Activated naive CD8-positive, alpha-beta T cell treated with anti-CD3 and anti-CD28 coated beads, Interleukin-2, amount 50 U/mL, for 16 hours (primary cell): ENCODE data around the gene BTBD9.

Source experiments
- DNase-seq: peaks from one replicate; pipeline ENCODE4 v3.0.0-alpha.2; 2020; ENCODE audit warnings: low read depth, low spot score

The BTBD9 gene

DNA sequence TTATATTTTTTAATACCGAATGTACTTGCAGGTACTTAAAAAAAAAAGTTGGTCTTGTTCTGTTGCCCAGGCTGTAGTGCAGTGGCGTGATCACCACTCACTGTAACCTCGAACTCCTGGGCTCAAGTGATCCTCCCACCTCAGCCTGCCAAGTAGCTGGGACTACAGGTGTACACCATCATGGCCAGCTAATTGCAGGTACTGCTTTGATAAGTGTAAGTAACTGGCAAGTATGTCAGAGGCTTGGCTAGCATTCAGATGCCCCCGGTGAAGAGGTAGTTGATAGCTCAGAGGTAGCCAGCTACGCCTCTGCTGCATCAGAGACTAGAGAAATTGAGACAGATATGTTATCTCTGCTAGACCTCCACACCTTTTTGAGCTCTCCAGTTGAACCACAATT, 40.5 kb downstream of the BTBD9 start:
- DNase-seq: no peak

DNA sequence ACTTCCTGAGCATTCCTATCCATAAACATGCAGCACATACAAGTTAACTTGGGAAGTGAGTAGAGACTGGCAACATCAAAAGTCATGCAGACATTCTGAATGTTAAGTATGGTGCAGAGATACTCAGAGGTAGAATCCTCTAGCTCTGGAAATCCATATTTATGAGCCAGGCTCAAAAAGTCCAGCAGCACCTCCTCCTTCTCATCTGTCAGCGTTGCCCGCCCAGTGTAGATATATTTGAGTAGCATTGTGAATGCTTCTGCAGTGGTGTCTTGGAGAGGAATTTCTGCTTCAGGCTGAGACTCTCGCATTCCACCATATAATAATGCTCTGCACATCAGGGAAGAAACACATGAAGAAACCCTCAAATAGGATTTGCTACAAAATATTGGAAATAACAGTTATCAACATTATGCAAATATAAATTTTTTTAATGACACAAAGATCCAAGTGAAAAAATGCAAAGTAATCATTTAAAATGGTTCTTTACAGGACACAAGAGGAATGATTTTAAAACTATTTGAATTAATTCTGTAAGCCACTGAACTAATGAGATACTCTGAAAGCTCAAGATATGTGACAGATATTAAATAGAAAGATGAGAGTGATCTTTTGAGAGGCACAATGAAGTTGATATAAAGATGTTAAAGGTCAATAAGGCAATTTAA, 45.6 kb downstream of the BTBD9 start:
- no peak for DNase-seq

DNA sequence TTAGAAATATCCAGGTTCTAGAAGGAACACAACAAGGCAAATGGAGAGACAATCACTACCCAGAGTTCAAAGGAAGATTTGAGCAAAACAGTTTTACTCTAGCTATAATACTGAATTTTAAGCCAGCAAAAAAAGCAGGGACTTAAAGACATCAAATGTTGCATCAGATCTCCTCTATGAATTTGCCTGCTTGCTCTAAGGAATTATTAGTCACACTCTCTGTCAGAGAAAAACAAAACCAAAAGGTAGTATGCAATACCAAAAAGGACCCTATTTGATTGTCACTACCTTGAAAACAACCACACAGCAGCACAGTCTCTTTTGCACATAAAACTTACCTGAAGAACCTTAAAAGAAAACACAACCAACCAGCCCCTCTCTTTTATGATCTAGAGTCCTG, 46.3 kb downstream of the BTBD9 start:
- no peak for DNase-seq

DNA sequence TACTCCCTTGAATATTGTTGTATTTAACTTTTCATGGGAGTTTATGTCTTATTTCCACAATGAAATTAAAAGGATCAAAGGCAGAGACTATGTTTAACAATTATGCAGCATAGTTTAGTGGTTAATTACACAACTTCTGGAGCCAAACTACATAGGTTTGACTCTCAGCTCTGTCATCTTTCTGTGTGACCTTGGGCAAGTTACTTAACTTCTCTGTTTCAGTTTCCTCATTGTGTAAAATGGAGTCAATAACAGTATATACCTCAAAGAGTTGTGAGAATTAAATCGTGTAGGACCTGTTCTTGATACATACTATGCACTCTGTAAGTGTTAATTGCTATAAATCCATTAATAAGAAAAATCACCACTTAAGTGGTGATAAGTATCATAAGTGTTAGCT, 48.3 kb downstream of the BTBD9 start:
- DNase-seq: no peak

DNA sequence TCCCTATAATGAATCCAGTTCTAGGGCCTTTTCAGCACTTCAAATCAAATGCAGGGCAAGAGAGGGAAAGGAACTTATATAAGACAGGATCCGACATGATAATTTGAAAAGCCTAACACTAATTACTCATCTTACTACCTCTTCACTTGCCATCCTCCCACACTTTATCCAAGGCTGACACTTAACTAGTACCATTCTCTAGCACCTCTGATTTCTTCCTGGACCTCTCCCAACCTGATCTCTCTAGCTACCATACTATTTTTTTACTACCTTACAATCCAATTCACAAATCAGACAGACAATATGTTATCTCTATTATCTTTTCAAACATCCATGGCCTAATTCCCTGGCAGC, 50.4 kb downstream of the BTBD9 start:
- no peak for DNase-seq

DNA sequence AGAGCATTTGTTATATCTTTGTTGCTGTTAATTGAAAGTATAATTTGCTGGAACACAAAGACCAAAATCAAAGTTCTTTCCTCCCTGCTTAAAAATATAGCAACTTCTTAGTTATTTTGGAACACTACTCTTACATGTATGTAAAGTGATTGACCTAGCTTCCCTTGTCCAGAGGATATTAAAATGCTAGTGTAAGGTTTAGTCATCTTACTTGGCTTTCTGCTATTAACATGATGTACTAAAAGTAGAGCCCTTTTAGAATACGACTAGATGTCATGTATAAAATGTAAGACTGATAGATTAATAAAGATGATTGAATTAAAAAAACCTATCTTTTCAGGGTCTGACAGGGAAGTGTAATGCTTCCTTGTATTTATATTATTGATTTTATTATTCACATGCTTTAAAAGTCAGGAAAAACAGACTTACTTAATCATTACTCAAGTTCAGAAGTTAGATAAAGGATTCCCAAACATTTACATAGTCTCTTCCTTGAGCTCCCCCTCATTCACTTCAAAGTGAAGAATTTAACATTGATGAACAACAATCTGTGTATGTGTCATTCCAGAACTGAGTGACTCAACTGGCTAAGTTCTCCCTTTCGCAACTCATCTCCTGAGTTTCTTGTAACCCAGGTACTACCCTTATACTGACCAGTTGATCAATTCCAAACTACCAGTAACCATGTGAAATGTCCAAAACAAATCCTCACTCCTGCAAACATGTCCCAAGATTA, 50.9 kb downstream of the BTBD9 start:
- no peak for DNase-seq

DNA sequence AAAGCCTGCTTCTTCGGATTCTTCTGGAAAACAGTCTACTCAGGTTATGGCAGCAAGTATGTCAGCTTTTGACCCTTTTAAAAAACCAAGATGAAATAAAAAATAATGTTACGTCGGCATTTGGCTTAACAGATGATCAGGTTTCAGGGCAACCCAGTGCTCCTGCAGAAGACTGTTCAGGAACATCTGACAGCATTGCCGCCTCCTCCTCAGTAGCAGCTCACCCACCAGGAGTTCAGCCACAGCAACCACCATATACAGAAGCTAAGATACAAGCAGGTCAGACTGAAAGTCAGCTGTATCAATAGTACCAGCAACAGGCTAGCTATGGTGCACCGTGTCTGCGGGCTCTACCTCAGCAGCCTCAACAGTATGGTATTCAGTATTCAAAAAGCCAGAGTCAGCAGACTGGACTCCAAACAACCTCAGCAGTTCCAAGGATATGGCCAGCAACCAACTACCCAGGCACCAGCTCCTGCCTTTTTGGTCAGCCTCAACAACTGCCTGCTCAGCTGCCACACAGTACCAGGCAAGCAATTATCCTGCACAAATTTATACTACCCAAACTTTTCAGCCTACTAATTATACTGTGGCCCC, 51.9 kb downstream of the BTBD9 start:
- no peak for DNase-seq

DNA sequence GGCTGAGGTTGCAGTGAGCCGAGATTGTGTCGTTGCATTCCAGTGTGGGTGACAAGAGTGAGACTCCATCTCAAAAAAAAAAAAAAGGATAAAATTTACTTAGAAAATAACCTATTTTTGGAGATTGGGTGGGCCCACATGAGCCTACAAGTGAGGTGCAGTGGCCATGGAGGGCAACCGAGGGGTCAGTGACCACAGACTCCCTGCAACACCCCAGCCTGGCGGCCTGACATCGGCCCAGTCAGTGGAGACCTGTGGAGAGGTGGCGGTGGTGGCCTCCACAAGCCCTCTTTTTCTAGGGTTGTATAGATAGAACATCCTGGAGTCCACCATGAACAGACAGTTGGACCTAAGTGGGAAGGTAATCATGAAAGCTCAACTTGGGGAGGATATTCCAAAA, 52.7 kb downstream of the BTBD9 start:
- DNase-seq: no peak

DNA sequence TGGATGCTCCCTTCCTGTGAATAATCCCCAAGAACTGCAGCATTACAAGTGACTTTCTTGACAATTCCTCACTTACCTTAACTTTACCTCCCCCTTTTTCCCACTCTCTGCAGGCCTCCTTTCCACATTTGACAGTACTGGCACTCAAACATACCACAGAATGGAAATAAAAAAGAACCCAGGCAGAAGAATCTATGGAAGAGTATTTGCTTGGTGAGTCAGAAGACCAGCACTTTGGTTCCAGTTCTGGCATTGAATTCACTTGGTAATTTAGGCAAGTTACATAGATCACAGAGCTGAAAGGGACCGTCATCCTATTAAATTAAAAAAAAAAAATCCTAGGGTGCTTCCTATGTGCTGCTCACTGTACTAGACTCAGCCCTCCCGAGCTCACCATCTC, 55.0 kb downstream of the BTBD9 start:
- no peak for DNase-seq

DNA sequence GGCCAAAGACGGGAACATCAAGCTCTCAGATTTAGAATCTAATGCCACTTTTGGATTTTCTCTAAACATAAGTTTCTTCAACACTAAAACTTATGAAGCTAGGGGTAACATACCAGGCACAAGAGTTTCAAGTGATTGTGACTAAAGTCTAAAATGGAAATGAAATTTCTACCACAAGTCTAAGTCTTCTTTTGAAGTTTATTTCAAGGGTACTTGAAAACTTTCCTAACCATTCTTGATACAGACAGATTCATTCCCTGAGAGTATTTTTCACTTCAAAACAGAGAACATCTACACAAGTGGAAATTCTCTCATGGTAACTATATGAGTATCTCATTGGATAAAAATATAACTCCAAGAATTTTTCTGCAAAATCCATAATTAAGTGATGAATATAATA, 56.2 kb downstream of the BTBD9 start:
- no peak for DNase-seq

DNA sequence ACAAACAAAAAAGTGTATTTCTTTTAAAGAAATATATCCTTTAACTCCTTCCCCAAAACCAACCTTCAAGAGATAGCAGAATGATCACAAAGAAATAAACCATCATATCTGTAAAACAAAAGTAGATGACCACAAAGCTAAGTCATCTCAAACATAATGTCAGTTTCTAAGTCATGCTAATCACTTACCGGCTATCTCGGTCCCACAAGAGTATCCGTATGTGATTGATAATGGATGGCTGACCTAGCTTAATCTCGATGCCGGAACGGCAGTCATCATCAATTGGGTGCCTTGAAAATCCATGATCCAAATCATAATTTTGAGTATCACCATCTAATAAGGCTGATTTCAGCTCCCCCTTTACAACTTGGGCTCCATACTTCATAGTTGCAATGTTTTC, 59.7 kb downstream of the BTBD9 start:
- DNase-seq: no peak

DNA sequence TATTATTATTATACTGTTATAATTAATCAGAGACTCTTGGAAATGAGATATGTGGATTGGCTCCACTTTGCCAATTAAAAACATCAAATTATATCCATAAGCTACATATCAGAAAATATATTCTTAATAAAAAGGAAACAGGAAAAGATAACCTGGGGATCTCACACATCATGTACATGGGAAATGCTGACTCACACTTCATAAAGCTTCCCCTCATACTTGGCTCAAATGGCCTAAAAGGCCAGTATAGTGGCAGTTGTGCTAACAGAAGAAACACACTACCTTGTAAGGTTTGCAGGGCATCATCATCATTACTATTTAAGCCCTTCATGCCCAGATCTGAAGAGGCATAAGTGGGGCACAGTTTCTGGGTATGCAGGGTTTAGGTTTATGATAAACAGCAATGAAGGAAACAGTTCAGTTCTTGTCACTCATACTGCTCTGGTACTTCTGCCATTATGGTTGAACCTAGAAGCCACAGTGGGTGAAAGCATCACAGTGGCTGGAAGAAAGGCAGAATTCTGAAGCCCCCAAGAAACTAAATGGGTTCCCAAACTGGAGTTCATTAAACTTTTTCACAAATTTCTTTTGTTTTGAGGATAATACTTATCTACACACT, 60.6 kb downstream of the BTBD9 start:
- DNase-seq: no peak

DNA sequence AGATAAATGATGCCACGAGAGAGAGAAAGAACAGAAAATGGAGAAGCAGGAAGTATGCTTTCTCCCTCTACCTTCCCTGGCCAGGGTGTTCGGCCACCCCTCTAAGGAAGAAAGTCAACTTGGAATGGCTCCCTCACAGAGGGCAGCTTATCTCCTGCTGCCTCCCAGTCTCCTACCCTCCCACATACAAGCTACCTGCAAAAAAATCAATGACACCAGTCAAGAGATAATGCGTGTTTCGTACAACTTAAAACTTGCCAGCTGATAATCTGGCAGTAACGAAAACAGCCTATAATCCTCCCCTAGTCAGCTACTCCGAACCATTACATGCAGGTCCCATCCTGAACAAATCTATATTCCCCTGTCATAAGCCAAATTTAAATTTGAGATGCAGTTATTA, 61.7 kb downstream of the BTBD9 start:
- no peak for DNase-seq

DNA sequence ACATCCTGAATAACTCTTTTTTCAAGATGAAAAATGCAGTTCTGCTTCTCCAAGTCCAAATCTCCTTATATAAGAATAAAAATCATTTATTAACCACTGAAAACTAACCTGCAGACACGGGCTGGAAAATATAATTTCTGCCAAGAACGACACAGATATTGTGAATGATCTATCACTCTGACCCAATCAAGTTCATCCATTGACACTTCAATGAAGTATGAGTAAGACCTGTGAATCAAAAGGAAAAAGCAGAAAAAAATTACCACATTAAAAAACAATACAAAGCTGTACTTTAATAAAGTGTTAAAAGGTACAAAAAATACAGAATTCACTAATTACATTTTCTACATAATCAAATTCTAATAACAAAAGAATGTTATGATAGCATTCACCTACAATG, 62.2 kb downstream of the BTBD9 start:
- DNase-seq: no peak

DNA sequence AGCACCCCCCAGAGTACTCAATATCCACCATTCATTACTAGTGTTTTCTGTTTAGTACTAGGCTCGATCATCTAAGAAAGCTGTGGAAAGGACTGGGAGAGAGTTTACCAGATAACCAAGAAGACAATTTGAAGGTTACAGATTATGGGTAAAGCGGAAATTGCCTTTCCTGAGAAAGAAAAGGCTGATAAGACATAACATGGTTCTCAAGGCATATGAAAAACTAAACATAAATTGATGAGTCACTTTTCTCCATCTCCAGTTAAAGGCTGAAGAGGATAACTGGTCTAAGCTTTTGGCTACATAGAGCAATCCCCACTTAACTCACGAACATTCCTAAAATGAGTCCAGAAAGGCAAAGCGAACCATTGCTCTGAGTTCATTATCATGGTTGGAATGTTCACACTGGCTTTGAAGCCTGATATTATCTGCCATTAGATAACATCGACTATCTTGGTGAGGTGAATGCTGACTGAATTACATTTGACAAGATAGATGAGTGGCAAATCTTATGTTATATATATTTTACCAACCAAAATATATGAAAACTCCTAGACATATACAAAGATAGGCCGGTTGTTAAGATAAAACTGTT, 65.8 kb downstream of the BTBD9 start:
- no peak for DNase-seq

DNA sequence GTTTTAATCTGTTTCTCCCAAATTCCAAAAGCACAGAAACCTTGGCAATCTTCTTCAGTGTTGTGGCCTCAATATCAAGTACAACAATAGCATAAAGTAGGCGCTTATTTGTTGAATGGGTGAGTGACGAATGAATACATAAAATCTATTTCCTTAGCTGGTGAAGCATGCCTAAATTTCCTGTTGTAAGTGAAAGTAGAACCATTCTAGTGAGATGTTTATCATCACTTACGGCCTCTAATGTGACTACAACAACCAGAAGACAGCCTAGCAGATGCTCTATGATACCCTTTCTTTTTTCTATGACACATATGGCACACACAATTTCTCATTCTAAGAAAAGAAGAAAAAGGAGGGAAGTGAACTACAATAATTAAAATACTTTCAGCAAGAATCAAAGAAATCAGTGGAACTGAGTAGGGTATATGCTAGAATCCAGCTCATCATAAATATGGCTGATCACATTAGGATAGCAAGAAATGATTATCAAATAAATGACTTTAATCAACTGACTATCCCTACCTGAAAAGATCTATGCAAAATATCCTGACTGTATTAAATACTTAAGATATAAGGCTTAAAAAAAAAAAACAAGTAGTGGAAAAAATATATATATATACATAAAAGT, 67.4 kb downstream of the BTBD9 start:
- no peak for DNase-seq

DNA sequence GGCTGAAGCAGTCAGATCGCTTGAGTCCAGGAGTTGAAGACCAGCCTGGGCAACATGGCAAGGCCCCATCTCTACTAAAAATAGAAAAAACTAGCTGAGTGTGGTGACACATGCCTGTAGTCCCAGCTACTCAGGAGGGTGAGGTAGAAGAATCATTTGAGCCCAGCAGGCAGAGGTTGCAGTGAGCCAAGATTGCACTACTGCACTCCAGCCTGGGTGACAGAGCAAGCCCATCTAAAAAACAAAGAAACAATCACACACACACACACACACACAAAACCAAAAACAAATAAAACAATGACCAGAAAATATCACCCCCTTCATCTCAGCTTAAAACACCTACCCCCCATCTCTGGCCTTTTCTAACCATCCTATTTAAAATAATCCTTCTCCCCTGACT, 68.0 kb downstream of the BTBD9 start:
- DNase-seq: no peak

DNA sequence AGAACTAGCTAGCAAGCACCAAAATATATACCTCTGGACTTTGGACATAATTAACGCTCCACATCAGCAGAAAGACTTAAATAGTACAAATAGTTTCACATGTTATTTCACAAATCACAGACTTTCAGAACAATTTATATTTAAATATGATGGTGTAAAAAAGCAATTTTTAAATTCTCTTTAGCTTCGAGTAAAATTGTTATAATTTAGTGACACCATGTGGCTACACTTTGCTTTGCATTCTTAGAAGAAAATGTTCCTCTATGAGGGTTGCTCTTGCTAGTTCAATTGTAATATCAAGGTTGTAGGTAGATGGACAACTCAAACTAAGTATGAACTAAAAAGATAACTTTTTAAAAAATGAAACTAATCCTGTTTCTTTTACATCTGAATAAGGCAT, 69.0 kb downstream of the BTBD9 start:
- DNase-seq: no peak

DNA sequence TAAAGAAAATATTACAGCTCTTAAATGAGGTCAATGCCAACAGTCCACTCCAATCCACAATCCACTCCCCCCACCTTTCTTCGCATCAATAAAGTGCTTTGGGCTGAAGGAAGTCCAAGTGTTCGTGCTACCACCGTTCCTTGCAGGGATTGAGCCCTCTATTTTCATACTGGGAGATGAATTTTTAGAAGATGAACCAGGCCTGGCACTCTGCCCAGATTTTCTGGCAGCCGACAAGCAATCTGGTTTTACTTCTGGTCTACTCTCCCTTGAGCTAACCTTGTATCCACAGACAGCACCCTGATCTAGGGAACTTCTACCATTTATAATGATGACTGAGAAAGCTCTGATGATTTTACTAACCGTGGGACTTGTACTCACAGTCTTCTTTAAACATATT, 72.3 kb downstream of the BTBD9 start:
- no peak for DNase-seq

DNA sequence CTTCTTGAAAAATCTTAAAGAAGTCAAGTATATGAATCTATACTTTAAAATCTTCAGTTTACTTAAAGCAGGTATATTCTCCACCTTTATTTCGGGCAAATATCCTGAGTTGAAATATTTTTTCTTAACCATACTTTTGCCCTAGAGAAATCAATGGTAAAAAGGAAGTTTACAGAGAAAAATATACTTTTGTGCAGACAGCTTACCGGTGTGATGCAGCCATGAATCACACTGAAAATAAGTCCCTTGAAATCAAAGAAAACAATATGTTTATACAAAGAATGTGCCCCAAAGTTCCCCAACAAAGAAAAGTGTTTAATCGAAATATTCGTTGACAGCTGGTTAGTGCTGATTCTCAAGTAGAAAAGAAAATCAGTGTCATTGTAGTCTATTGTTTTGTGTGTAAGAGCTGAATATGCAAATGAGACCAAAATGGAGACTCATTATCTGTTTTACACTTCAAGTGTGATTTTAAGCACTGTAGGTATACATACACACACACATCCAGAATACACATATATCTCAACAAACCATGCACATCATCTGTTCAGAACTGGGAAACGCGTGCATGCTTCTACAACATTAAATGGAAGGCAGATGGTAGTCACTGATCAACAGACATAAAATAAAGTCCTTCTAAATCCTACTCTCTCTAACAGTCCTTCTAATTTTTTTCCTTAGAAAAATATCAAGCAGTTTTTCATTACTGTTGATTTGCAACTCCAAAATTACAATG, 73.3 kb downstream of the BTBD9 start:
- no peak for DNase-seq

DNA sequence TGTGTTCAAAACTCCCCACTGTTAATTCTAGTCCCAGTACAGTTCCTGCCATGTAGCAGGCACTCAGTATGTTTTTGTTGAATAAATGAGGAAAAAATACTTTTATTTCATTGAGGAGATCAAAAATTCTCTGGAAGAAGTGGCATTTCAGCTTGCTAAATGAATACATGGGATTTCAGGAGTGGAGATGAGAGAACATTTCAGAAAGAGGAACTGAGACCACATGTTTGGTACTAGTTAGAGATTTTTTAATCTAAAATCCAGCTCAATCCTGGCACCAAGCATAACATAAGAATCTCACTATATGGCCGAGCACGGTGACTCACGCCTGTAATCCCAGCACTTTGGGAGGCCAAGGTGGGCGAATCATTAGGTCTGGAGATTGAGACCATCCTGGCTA, 75.4 kb downstream of the BTBD9 start:
- DNase-seq: no peak
